HEK293 (cell line): ENCODE results near the gene CRY1.

Experiments
- CTCF ChIA-PET: fragments of 350-600 bp; formaldehyde crosslinking; extraction: SDS; loops from one replicate; lab custom pipeline; 2021; ENCODE audit warnings: antibody characterized with exemption; lab: Yijun Ruan, JAX
- POLR2A ChIA-PET: fragments of 300-600 bp; formaldehyde crosslinking; extraction: SDS; loops from one replicate; lab custom pipeline; 2020; ENCODE audit warnings: antibody characterized with exemption, inconsistent platforms; lab: Yijun Ruan, JAX
- H3K27ac ChIP-seq: fragments of 200-500 bp; sonication (Bioruptor generic); 2 replicates; pipeline ENCODE4 v1.5.1; 2014; ENCODE audit warnings: low read depth, low read length, control low read depth, inconsistent platforms; ENCODE audit errors: extremely low read depth
- H3K36me3 ChIP-seq, 2 experiments: fragments of 200-500 bp in 1 of 2; sonication (Bioruptor generic) in 1 of 2; 1 replicate in 1 of 2; 2 replicates in 1 of 2; pipeline ENCODE4 v1.5.1; 2014 to 2017; ENCODE audit warnings: inconsistent platforms in 2 of 2, low read length in 2 of 2; ENCODE audit not compliant: control insufficient read depth in 2 of 2, insufficient read depth in 1 of 2
- H3K4me1 ChIP-seq: fragments of 200-500 bp; sonication (Bioruptor generic); 2 replicates; pipeline ENCODE4 v1.5.1; 2014; ENCODE audit warnings: mild to moderate bottlenecking, low read length, inconsistent platforms; ENCODE audit not compliant: control insufficient read depth, insufficient read depth
- H3K4me3 ChIP-seq: 2 replicates; pipeline ENCODE4 v1.5.1; 2011; ENCODE audit warnings: low read depth, mild to moderate bottlenecking, control low read depth, low read length, moderate library complexity
- H3K9me3 ChIP-seq: fragments of 200-500 bp; sonication (Bioruptor generic); 2 replicates; pipeline ENCODE4 v1.5.1; 2014; ENCODE audit warnings: low read depth, low read length, inconsistent platforms; ENCODE audit not compliant: control insufficient read depth, insufficient read depth
- EGR2 ChIP-seq: fragments of 450-650 bp; formaldehyde crosslinking; IDR thresholded peaks from 2 replicates; pipeline ENCODE4 v1.5.1; 2016; ENCODE audit warnings: low read depth, missing biosample characterization, missing genetic modification characterization
- FEZF1 ChIP-seq: fragments of 450-650 bp; formaldehyde crosslinking; IDR thresholded peaks from 2 replicates; pipeline ENCODE4 v1.5.1; 2016; ENCODE audit warnings: missing biosample characterization, missing genetic modification characterization
- GLI2 ChIP-seq: fragments of 450-650 bp; formaldehyde crosslinking; IDR thresholded peaks from 2 replicates; pipeline ENCODE4; 2017; ENCODE audit warnings: missing biosample characterization, missing genetic modification characterization, low read depth, borderline replicate concordance
- GLIS1 ChIP-seq: fragments of 450-650 bp; formaldehyde crosslinking; IDR thresholded peaks from 2 replicates; pipeline ENCODE4 v1.5.1; 2016; ENCODE audit warnings: missing biosample characterization, missing genetic modification characterization
- HIC1 ChIP-seq: fragments of 450-650 bp; formaldehyde crosslinking; IDR thresholded peaks from 2 replicates; pipeline ENCODE4 v1.5.1; 2016; ENCODE audit warnings: missing biosample characterization, missing genetic modification characterization
- KLF17 ChIP-seq: fragments of 450-650 bp; formaldehyde crosslinking; IDR thresholded peaks from 2 replicates; pipeline ENCODE4 v1.5.1; 2016; ENCODE audit warnings: missing biosample characterization, missing genetic modification characterization
- OSR2 ChIP-seq: fragments of 450-650 bp; formaldehyde crosslinking; IDR thresholded peaks from 2 replicates; pipeline ENCODE4 v1.5.1; 2016; ENCODE audit warnings: missing biosample characterization, missing genetic modification characterization
- PRDM6 ChIP-seq: fragments of 450-650 bp; formaldehyde crosslinking; IDR thresholded peaks from 2 replicates; pipeline ENCODE4 v1.5.1; 2017; ENCODE audit warnings: missing biosample characterization, missing genetic modification characterization
- WT1 ChIP-seq: fragments of 450-650 bp; formaldehyde crosslinking; IDR thresholded peaks from 2 replicates; pipeline ENCODE4 v1.5.1; 2016; ENCODE audit warnings: missing biosample characterization, missing genetic modification characterization
- ZIC2 ChIP-seq: fragments of 450-650 bp; formaldehyde crosslinking; IDR thresholded peaks from 2 replicates; pipeline ENCODE4 v1.5.1; 2016; ENCODE audit warnings: missing biosample characterization, missing genetic modification characterization
- ZNF121 ChIP-seq: fragments of 450-650 bp; formaldehyde crosslinking; IDR thresholded peaks from 2 replicates; pipeline ENCODE4 v1.5.1; 2016; ENCODE audit warnings: missing biosample characterization, missing genetic modification characterization
- ZSCAN4 ChIP-seq: fragments of 450-650 bp; formaldehyde crosslinking; IDR thresholded peaks from 2 replicates; pipeline ENCODE4 v1.5.1; 2017; ENCODE audit warnings: missing biosample characterization, missing genetic modification characterization
- ZSCAN5A ChIP-seq: fragments of 450-650 bp; formaldehyde crosslinking; IDR thresholded peaks from 2 replicates; pipeline ENCODE4 v1.5.1; 2016; ENCODE audit warnings: missing biosample characterization, missing genetic modification characterization

The CRY1 gene

GRCh38 chr12:106954462-106955376, 138.6 kb downstream of the CRY1 start (continued):
- no peak for TF ChIP-seq KLF17 (tag by site-specific recombination)

- CTCF ChIA-PET: interaction anchor here (0.6 kb wide), 1 partner anchor 798 kb away, joined by 3 read pairs; no protein-coding TSS in a partner anchor
- no peak overlapping the region for H3K27ac ChIP-seq
- POLR2A ChIA-PET: no interaction called here
- TF ChIP-seq ZSCAN4 (no peak), HIC1 (tag by site-specific recombination) (peak; percentile 61; the same call in 1 of the 2 replicates), ZSCAN5A (tag by site-specific recombination) (no peak), OSR2 (0 out of 2 replicates have a peak, but pooled peaks have one; percentile 8), FEZF1 (tag by site-specific recombination) (no peak), EGR2 (tag by site-specific recombination) (no peak), GLI2 (tag by site-specific recombination) (0 out of 2 replicates have a peak, but pooled peaks have one; percentile 13), WT1 (peak; percentile 83), PRDM6 (peak; percentile 95), GLIS1 (tag by site-specific recombination) (peak; percentile 18; the same call in 1 of the 2 replicates), ZNF121 (tag by site-specific recombination) (peak; percentile 92), ZIC2 (tag by site-specific recombination) (peak; percentile 40; the same call in 1 of the 2 replicates)
- TF ChIP-seq, all 188 proteins: peak for 8
- Histone ChIP-seq H3K4me1 (peaks cover 12% of the 10 kb centered on the region), H3K9me3 (no peaks in the 10 kb centered on the region), H3K36me3 (no peaks in the 10 kb centered on the region), H3K4me3 (no peak overlapping the region)
Measured at GRCh38 chr12:106953352-106954250, 139.7 kb downstream of the CRY1 start.
